Prostate gland (tissue), 2 donors: ENCODE data around the gene CYP3A5.

ENCODE experiments used
- CTCF ChIP-seq, 4 experiments: fragments of 200-600 bp in 2 of 4; fragments of 450-650 bp in 2 of 4; sonication (generic) in 2 of 4; IDR thresholded peaks; 1 replicate in 3 of 4; 2 replicates in 1 of 4; pipeline ENCODE4 v1.5.1; 2016 to 2019; ENCODE audit warnings: antibody characterized with exemption in 4 of 4, mild to moderate bottlenecking in 2 of 4, moderate library complexity in 2 of 4
- POLR2A ChIP-seq: fragments of 450-650 bp; IDR thresholded peaks from one replicate; pipeline ENCODE4 v1.6.1; 2016; ENCODE audit warnings: antibody characterized with exemption, mild to moderate bottlenecking
- POLR2AphosphoS5 ChIP-seq: sonication (generic); formaldehyde crosslinking; IDR thresholded peaks from one replicate; pipeline ENCODE4 v1.6.1; 2017; ENCODE audit warnings: antibody characterized with exemption

- TF ChIP-seq POLR2A (no peak), CTCF (IDR thresholded peaks at IDR 0.05) (no peak), POLR2AphosphoS5 (no peak)
Measured at GRCh38 chr7:99666013-99666395, 13.8 kb downstream of the CYP3A5 start.
